ENCODE data around the gene F7.

Gene F7

DNA sequence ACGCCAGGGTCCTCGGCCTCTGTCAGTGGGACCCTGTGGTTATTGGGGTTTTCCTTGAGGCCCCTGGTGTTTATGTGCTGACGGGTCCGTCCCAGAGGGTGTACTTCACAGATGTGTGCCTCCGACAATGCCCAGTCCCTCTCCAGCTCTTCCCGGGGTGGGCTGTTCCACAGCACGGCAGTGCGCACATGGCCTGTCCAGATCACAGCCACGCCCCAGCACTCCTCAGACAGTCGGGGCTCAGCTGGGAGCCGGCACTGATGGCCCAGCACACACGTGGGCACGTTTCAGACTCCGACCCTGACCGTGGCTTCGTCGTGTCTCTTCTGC is 16.9 kb upstream of the F7 start:
- Histone ChIP-seq H3K27me3 (ENCODE audit: control insufficient read depth in 1 of 2, insufficient read depth in 2 of 2, low read length in 2 of 2) (peaks cover 0 to 2% of the 10 kb centered on the region in 2 donors), H3K9ac (ENCODE audit: low read length in 2 of 2) (no peak overlapping the region), H3K9me3 (ENCODE audit: control insufficient read depth in 2 of 2, low read length in 2 of 2) (no peaks in the 10 kb centered on the region), H3K4me1 (ENCODE audit: control insufficient read depth, insufficient read depth, low read length) (no peaks in the 10 kb centered on the region), H3K4me3 (ENCODE audit: low read length in 2 of 2) (no peak overlapping the region), H3K36me3 (ENCODE audit: control insufficient read depth in 2 of 2, insufficient read depth in 2 of 2, low read length in 2 of 2) (no peaks in the 10 kb centered on the region), H3K27ac (ENCODE audit: low read length) (no peak overlapping the region)

DNA sequence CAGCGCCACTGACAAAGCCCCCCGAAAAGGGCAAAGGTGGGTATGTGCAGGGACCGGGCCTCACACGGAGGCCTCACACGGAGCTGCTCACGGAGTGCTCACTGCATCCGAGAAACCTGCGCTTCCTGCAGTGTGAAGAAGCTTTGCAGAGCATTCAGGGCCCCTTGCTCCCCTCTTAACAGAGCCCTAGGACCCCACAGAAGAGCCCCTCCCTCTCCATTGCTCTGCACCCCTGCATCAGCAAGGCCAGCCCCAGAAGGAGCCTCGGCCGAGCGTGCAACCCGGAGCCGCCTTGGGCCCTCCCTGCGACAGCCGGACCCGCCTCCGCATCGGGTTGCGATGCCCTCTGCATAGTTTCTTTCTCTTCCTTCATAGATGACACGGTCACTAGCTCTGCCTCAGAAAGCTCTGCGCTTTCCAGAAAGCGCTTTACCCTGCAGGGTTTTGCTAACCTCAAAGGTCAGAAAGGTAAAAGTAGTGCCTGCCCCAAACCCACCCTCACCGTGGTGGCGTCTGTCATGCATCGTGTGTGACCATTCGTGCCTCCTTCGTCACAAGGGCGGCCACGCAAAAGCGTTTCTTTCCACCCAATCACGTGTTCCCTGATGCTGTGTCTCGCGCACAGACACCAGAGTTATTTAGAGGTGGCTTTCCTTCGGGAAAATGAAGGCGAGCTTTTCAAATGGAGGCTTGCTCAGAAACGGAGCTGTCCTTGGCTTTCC is 15.7 kb upstream of the F7 start:
- Histone ChIP-seq H3K4me3 (ENCODE audit: low read length in 2 of 2) (no peak overlapping the region), H3K9ac (ENCODE audit: low read length in 2 of 2) (no peak overlapping the region), H3K36me3 (ENCODE audit: control insufficient read depth in 2 of 2, insufficient read depth in 2 of 2, low read length in 2 of 2) (no peaks in the 10 kb centered on the region), H3K27ac (ENCODE audit: low read length) (no peak overlapping the region), H3K27me3 (ENCODE audit: control insufficient read depth in 1 of 2, insufficient read depth in 2 of 2, low read length in 2 of 2) (peaks cover 0 to 5% of the 10 kb centered on the region in 2 donors), H3K9me3 (ENCODE audit: control insufficient read depth in 2 of 2, low read length in 2 of 2) (no peaks in the 10 kb centered on the region), H3K4me1 (ENCODE audit: control insufficient read depth, insufficient read depth, low read length) (no peaks in the 10 kb centered on the region)

DNA sequence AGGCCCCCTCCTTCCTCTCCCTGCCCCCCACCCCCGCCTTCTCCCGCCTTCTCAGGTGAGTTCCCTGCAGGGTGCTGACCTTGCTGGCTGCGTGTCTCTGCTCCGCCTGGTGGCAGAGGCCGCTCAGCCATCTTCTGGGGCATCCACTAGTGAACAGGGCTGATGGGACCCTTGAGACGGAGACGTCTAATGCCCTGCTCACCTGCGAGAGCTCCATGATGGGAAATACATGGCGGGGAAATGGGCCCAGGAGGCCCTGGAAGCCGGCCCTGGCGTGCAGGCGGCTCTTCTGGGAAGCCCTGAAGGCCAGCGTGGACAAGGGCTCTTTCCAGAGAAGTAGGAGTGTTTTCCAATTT is 15.2 kb upstream of the F7 start:
- no peaks in the 10 kb centered on the region for H3K36me3 ChIP-seq (ENCODE audit: control insufficient read depth in 2 of 2, insufficient read depth in 2 of 2, low read length in 2 of 2)
- no peaks in the 10 kb centered on the region for H3K4me1 ChIP-seq (ENCODE audit: control insufficient read depth, insufficient read depth, low read length)
- H3K27ac ChIP-seq (ENCODE audit: low read length) = no peak overlapping the region
- no peak overlapping the region for H3K9ac ChIP-seq (ENCODE audit: low read length in 2 of 2)
- no peaks in the 10 kb centered on the region for H3K9me3 ChIP-seq (ENCODE audit: control insufficient read depth in 2 of 2, low read length in 2 of 2)
- H3K4me3 ChIP-seq (ENCODE audit: low read length in 2 of 2) = no peak overlapping the region
- peaks cover 0 to 5% of the 10 kb centered on the region in 2 donors for H3K27me3 ChIP-seq (ENCODE audit: control insufficient read depth in 1 of 2, insufficient read depth in 2 of 2, low read length in 2 of 2)

DNA sequence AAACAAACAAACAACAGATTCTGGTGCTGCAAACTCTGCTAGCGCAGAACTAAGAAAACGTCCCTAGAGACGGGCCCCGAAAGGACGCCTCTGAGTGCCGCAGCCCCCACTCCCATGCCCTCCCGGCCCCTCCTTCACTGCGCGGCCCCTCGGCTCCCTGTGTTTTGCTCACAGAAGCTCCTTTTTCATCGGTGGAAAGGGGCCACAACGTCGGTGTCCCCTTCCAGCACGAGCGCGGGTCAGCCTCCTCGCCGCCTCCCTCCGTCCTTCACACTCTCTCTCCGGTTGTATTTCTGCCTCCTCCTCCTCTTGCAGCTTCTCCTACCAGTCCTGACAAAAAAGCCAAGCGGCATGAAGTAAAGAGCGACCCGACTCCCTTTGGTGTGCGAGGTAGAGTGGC is 14.8 kb upstream of the F7 start:
- H3K27ac ChIP-seq (ENCODE audit: low read length) = no peak overlapping the region
- H3K36me3 ChIP-seq (ENCODE audit: control insufficient read depth in 2 of 2, insufficient read depth in 2 of 2, low read length in 2 of 2) = no peaks in the 10 kb centered on the region
- H3K27me3 ChIP-seq (ENCODE audit: control insufficient read depth in 1 of 2, insufficient read depth in 2 of 2, low read length in 2 of 2) = peaks cover 0 to 5% of the 10 kb centered on the region in 2 donors
- H3K4me3 ChIP-seq (ENCODE audit: low read length in 2 of 2) = no peak overlapping the region
- H3K9ac ChIP-seq (ENCODE audit: low read length in 2 of 2) = no peak overlapping the region
- no peaks in the 10 kb centered on the region for H3K4me1 ChIP-seq (ENCODE audit: control insufficient read depth, insufficient read depth, low read length)
- no peaks in the 10 kb centered on the region for H3K9me3 ChIP-seq (ENCODE audit: control insufficient read depth in 2 of 2, low read length in 2 of 2)

DNA sequence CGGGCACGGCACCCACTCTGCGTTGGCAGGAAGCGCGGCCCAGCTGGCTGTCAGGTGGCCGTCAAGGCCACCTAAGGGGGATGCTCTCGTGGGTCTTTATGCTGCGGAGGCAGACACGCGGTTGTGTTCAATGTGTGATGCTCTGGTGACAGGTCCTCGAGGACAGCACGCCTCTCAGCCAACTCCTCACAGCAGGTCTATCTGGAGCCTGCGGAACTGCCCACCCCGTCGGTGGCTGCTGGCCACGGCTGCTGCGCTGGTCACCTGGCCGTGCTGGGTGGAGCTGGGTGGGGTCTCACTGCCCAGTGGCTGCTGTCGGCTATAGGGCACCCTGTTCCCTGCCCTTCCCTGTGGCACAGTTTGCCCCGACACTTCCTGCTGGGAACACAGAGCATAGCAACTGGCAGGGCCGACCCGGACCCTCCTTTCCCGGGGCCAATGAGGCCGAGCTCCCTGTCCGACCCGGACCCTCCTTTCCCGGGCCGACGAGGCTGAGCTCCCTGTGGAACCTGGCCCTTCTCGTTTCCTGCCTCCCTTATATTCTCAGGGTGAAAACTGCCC is 14.3 kb upstream of the F7 start:
- no peaks in the 10 kb centered on the region for H3K36me3 ChIP-seq (ENCODE audit: control insufficient read depth in 2 of 2, insufficient read depth in 2 of 2, low read length in 2 of 2)
- H3K9ac ChIP-seq (ENCODE audit: low read length in 2 of 2) = no peak overlapping the region
- H3K4me1 ChIP-seq (ENCODE audit: control insufficient read depth, insufficient read depth, low read length) = no peaks in the 10 kb centered on the region
- H3K9me3 ChIP-seq (ENCODE audit: control insufficient read depth in 2 of 2, low read length in 2 of 2) = no peaks in the 10 kb centered on the region
- no peak overlapping the region for H3K27ac ChIP-seq (ENCODE audit: low read length)
- no peak overlapping the region for H3K4me3 ChIP-seq (ENCODE audit: low read length in 2 of 2)
- H3K27me3 ChIP-seq (ENCODE audit: control insufficient read depth in 1 of 2, insufficient read depth in 2 of 2, low read length in 2 of 2) = peaks cover 0 to 5% of the 10 kb centered on the region in 2 donors

DNA sequence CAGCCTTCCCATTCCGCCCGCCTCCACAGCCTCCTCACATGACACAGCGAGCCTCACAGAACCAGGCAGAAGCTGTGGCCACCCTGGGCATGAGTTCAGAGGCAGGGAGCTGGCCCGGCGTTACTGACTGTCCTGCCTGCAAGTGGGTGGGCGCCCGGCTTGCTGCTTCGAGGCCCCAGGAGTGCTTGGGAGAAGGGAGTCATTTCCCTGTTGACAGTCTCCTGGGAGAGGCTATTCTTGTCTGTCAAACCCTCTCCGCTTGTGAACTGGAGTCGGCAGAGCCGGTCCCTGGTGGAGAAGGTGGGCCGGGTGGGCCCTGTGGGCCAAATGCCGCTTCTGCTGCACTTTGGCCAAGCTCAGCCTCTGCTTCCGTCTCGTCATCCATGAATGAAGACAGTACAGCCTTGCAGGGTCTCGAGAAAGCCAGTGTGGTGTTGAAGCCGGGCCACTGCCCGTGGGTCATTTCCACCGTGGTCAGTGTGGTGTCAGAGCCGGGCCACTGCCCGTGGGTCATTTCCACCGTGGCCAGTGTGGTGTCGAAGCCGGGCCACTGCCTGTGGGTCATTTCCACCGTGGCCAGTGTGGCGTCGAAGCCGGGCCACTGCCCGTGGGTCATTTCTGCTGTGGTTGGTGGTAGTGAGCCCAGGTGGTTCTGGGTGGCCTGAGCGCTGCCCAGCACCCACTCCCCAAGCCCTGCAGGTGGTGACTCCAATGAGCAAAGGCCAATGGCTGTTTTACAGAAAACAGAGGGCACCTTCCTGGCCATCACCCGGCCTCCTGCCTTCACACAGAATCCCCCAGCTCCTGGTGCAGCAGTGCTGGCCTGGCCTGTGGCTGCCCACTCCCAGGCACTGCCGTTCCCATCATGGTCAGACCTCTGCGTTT is 13.5 kb upstream of the F7 start:
- H3K36me3 ChIP-seq (ENCODE audit: control insufficient read depth in 2 of 2, insufficient read depth in 2 of 2, low read length in 2 of 2) = no peaks in the 10 kb centered on the region
- no peaks in the 10 kb centered on the region for H3K4me1 ChIP-seq (ENCODE audit: control insufficient read depth, insufficient read depth, low read length)
- H3K27me3 ChIP-seq (ENCODE audit: control insufficient read depth in 1 of 2, insufficient read depth in 2 of 2, low read length in 2 of 2) = peaks cover 0 to 8% of the 10 kb centered on the region in 2 donors
- H3K27ac ChIP-seq (ENCODE audit: low read length) = no peak overlapping the region
- no peak overlapping the region for H3K4me3 ChIP-seq (ENCODE audit: low read length in 2 of 2)
- H3K9ac ChIP-seq (ENCODE audit: low read length in 2 of 2) = no peak overlapping the region
- H3K9me3 ChIP-seq (ENCODE audit: control insufficient read depth in 2 of 2, low read length in 2 of 2) = no peaks in the 10 kb centered on the region

DNA sequence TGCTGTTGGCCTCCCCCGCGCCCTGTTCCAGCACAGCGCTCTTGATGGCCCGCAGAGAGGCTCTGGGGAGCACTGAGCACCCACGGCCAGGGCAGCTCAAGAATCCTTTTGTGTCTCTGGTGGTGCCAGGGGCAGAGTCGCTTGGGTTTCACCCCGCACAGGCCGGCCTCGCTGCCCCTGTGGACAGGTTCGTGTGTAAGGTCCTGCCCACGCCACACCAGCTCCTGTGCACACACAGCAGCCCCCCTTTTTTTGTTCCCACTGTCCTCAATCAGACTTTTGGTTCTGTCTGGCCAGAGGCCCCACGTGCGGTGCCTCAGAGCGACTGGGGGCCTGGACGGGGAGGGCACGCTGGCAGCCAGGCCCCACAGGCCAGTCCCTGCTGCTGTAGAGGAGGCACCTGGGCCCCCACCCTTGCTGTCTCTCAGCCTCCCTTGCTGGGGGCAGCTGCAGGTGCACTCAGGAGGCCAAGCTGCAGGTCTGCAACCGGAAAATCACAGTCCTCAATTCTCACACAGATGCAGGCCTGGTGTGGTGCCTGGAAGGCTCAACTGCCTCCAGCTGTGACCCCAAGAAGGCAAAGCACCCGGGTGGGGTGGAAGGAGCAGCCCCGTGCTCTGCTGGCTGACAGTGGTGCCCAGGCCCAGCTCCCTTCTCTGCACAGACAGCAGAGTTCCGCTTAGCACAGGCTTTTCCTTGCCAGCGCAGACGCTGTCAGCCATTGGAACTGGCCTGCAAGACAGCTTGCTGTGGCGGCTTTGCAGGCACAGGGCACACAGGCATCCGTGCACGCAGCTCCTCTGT is 12.6 kb upstream of the F7 start:
- Histone ChIP-seq H3K9me3 (ENCODE audit: control insufficient read depth in 2 of 2, low read length in 2 of 2) (no peaks in the 10 kb centered on the region), H3K4me1 (ENCODE audit: control insufficient read depth, insufficient read depth, low read length) (no peaks in the 10 kb centered on the region), H3K4me3 (ENCODE audit: low read length in 2 of 2) (no peak overlapping the region), H3K27ac (ENCODE audit: low read length) (no peak overlapping the region), H3K9ac (ENCODE audit: low read length in 2 of 2) (no peak overlapping the region), H3K36me3 (ENCODE audit: control insufficient read depth in 2 of 2, insufficient read depth in 2 of 2, low read length in 2 of 2) (no peaks in the 10 kb centered on the region), H3K27me3 (ENCODE audit: control insufficient read depth in 1 of 2, insufficient read depth in 2 of 2, low read length in 2 of 2) (peaks cover 3 to 7% of the 10 kb centered on the region in 2 donors)

DNA sequence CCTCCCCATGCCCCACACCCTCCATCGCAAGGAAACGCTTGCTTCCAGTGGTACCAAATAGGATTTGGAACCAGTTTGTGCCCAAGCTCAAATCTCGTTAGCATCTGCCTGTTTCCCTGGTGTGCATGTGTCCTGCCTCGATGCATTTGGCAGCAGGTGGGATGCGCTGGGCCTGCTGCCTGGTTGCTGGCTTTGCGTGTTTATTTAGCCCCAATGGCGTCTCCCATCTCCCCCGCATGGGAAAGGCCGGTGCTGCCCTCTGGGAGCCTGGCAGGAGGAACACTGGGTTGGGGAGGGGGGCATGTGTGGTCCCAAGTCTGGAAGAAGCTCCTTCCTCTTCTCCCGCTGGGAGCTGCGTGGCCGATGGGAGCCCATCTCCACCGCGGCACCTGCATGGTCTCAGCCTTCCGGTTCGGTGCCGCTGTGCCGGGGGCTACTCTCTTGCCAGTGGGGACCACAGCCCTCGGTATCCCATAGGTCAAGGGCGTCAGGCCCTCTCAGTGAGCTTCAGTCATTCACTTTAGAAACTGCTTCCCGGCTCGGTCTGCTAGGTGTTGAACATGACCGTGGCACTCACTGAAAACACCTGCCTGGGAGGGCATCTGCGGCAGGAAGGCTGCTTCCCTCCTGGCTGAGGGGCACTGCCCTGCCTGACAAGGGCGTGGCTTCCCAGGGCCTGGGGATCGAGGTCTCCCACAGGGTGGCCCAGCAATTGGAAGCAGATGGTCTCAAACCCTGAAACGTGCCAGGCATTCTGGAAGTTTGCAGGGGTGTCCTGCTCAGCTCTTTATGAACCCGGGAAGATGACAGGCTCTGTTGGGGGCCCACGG is 11.8 kb upstream of the F7 start:
- no peaks in the 10 kb centered on the region for H3K36me3 ChIP-seq (ENCODE audit: control insufficient read depth in 2 of 2, insufficient read depth in 2 of 2, low read length in 2 of 2)
- H3K27ac ChIP-seq (ENCODE audit: low read length) = no peak overlapping the region
- no peak overlapping the region for H3K9ac ChIP-seq (ENCODE audit: low read length in 2 of 2)
- H3K9me3 ChIP-seq (ENCODE audit: control insufficient read depth in 2 of 2, low read length in 2 of 2) = no peaks in the 10 kb centered on the region
- no peaks in the 10 kb centered on the region for H3K4me1 ChIP-seq (ENCODE audit: control insufficient read depth, insufficient read depth, low read length)
- H3K27me3 ChIP-seq (ENCODE audit: control insufficient read depth in 1 of 2, insufficient read depth in 2 of 2, low read length in 2 of 2) = peaks cover 10% of the 10 kb centered on the region in 2 donors
- no peak overlapping the region for H3K4me3 ChIP-seq (ENCODE audit: low read length in 2 of 2)

DNA sequence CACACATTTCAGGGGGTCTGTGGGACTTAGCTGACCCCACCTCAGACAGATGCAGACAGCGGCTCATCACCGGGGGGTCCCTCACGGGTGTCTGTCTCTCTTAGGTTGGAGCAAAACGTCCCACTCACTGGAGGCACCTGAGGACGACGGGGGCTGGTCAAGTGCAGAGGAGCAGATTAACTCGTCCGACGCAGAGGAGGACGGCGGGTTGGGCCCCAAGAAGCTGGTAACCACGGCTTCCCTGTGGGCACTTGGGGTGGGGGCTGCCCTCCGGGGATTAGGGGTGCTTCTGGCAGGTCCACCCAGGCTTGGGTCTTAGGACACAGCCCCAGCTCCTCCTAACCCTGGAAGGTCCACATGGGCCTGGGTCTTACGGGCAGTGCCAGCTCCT is 11.2 kb upstream of the F7 start:
- no peaks in the 10 kb centered on the region for H3K9me3 ChIP-seq (ENCODE audit: control insufficient read depth in 2 of 2, low read length in 2 of 2)
- no peak overlapping the region for H3K4me3 ChIP-seq (ENCODE audit: low read length in 2 of 2)
- H3K36me3 ChIP-seq (ENCODE audit: control insufficient read depth in 2 of 2, insufficient read depth in 2 of 2, low read length in 2 of 2) = no peaks in the 10 kb centered on the region
- H3K4me1 ChIP-seq (ENCODE audit: control insufficient read depth, insufficient read depth, low read length) = no peaks in the 10 kb centered on the region
- H3K9ac ChIP-seq (ENCODE audit: low read length in 2 of 2) = no peak overlapping the region
- no peak overlapping the region for H3K27ac ChIP-seq (ENCODE audit: low read length)
- peaks cover 10% of the 10 kb centered on the region in 2 donors for H3K27me3 ChIP-seq (ENCODE audit: control insufficient read depth in 1 of 2, insufficient read depth in 2 of 2, low read length in 2 of 2)
